Measurements from ENCODE around the gene DCUN1D2.
"Not testable (repeated sequence)": the region's sequence is repeated elsewhere in the genome, so short reads cannot be mapped to it uniquely, and the experiment has no call there.

Gene DCUN1D2

DNA sequence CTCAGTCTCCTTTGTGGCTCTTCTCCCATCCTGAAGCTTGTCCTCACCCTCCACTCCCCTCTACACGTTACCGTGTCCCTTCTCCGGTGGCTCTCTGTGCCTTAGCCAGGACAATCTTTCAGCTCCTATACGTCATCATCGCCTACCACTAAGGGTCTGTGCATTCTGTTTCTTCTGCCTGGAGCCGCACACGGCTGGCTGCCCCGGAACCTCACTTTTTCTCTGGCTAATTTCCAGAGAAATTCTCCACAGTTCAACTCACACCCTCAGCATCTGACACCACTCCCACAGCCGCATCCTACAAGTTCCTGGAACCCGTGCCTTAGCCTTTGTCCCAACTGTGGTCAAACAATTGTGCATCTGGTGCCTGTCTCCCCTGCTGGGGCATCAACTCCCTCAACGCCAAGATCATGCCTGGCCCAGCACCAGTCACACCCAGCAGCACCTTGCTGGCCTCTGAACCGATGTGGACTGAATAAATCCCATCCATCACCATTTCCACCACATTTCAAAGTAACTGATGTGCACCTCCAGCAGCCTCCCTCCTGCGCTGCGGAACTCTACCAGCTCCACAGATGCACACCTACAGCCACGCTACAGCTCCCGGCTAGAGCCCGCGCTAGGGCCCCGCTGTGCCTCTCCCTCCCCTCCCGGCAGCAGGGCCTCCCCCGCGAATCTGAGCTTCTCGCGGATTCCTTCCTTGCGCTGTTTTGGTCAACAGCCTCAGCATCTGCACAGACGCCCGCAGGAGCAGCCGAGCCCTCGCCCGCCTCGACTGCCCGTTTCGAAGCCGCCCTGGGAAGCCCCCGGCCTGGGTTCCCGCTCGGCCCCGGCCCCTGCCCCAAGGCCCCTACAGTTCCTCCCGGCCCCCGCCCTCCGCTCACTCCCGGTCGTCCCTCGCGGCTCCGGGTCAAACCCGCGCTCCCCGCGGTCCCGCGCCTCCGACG, 689 bp downstream of the DCUN1D2 start:
- DNase-seq (ENCODE audit: low read depth) = no peak

DNA sequence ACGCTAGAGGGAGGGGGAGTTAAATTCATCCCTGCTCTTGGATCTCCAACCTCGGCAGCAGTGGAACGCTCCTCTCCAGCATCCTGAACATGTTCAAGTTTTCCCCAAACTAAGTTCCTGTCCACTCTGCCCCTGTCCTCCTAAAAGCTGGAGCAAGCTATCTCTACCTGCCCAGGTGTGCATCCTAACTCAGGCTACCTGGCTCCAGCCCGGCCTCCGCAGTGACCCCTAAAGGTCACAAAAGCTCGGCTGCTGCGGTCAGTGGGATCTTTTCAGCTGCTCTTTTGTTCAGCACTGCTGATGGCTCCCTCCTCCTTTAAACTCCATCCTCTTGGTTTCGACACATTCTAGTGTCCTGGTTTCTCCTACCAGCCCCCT, 1.4 kb downstream of the DCUN1D2 start:
- DNase-seq (ENCODE audit: low read depth) = no peak

DNA sequence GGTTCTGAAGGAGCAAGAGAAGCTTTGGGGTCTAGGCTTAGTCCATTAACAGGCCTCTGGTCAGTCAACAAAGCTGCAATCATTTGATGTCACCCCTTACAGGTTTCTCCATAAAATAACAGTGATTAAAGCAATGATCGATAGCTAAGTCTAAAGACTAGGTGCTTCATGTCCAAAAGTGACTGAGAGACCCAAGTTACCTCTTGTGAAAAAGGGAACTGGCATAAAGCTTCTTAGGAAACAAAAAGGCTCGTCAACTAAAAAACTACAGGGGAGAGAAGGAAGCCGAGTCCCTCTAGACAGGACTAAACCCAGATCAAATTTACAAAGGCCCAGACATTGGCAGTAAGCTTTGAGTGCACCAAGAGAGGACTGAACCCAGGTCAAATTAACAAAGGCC, 2.2 kb downstream of the DCUN1D2 start:
- no peak for DNase-seq (ENCODE audit: low read depth)

DNA sequence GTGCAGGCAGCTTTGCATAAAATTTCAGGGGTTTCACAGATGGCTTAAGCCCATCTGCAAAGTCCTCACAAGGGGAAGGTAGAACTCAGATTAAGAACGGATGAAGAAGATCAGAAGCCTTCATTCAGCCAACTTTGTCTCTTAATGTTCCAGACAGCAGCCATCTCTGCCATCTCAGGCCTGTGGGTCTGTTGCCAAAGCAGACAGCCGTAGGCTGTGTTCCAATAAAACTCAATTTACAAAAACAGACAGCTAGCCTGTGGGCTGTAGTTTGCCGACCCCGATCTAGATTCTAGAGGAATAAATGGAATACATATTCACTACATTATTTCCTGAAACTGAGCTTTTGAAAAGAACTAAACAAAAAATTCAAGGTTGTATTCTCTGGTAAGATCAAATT, 3.8 kb downstream of the DCUN1D2 start:
- no peak for DNase-seq (ENCODE audit: low read depth)

DNA sequence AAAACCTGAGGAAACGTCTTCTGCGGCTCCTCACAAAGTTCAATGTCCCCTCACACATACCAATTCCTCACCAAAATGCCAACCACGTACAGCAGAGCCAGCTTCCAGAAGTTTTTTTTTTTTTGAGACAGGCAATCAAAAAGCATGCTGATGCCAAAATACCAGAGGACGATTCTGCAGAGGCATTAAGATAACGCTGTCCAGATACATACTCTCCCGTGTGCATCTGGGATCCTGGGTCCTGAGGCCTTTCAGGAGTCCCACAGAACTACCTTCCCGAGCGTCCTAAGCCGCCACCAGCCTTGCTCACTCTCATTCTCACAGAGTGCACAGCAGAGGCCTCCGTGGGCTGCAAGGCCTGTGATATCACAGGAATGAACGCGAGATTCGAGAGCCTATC, 5.0 kb downstream of the DCUN1D2 start:
- no peak for DNase-seq (ENCODE audit: low read depth)

DNA sequence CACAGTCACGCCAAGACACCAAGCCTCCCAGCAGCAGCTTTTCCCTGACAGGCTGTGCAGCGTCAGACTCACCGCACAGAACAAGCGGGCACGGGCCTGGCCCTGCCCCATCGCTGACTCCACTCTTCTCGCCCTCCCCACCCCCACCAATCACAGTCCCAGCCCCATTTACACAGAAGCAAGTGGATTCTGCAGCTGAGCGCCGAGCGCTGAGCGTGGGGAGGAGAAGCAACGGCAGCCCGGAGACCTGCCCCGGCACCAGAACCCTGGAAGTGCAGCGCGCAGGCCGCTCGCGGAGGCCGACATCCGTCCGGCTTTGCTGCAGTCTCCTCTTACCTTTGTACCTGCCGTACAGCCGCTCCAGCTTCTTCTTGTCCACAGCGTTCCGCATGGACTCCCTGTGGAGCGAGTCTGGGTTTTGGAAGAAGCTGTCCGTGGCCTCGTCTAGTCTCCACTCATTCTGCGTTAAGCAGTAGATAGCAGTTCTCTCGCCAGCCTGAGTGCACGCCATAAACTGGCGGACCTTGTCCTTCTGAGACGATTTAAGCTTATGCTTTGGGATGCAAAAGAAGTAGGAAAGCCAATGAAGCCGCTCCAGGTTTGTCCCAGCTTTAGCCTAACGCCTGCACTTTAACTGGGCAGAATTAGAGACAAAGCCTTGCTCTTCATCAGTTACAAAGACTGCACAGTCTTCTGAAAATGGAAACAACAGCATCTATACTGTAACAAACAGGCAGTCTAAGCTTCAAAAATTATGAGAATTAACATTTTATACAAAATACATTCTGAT, 6.8 kb downstream of the DCUN1D2 start:
- DNase-seq (ENCODE audit: low read depth) = no peak

DNA sequence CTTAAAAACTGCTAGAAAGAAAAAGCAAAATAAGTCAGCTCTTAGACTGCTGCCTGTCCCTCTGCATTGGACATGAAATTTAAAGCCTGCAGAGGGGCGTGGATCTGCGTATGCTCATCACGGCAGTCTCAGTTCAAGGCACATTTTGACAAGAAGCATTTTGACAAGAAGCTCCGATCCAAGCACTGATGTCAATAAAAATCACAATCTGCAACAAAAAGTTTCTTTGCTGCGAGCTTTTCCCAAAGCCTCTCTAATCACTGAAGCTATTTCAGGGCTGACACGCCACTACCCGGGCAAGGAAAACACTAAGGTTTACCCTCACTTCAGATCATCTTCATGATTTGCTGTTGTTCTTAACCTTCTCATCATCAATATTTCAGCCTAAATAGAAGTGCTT, 7.4 kb downstream of the DCUN1D2 start:
- no peak for DNase-seq (ENCODE audit: low read depth)

DNA sequence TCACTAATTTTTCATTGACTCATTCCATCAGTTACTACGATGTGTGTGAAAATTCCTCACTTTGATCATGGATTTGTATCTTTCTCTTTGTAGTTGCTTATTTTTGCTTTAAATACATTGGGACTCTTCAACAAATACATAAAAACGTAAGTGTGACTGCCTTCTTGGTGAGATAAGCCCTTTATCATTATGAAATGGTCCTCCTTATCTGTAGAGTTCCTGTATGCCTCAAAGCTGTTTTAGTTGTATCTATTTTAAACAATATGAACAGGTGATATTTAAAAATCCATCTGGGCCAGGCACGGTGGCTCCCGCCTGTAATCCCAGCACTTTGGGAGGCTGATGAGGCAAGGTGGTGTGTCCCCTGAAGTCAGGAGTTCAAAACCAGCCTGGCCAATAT, 11.3 kb downstream of the DCUN1D2 start:
- DNase-seq (ENCODE audit: low read depth) = no peak

DNA sequence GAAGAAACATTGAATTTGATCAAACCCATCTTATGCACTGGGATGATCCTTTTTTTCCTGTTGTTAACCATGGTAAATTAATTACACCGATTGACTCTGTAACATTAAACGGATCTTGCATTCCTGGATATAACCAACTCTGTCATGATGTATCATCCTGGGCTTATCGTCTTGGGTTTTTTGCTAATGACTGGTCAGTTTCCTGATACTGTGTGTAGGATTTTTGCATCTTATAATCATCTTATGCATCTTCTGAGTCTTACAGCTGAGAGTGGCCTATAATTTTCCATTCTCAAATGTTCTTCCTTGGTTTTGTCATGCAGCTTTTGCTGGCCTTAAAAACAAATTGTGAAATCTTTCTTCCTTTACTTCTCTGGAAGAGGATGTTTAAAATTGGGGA, 12.8 kb downstream of the DCUN1D2 start:
- no peak for DNase-seq (ENCODE audit: low read depth)

DNA sequence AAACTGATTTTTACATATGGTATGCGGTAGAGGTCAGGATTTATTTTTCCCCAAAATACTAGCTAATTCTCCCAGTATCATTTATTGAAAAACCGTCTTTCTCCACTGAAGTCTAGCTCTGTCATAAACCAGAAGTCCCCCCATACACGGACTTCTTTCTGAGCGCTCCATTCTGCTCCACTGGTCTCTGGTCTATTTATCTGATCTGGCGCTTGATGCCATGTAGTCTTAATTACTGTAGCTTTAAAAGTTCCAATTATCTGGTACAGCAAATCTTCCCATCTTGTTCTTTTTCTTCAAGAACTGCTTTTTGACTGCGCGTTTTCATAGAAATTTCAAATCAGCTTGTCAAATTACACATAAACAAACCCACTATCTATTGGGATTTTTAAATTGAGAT, 13.7 kb downstream of the DCUN1D2 start:
- DNase-seq (ENCODE audit: low read depth) = no peak

DNA sequence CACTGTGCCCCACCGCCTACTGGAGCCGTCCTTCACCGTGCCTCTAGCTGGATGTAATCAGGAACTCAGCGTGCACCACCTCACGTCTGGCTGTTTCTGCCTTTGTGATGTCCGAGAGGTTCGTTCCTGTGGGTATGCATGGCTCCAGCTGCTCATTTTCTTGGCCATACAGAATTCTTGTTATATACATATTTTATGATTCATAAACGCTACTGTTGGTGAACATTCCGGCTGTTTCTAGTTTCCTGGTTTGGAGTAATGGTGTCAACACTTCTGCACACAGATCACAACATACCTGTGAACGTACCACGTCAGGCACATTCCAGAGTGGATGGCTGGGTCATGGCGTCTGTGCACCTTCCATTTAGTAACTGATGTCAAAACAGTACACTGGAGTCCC, 14.6 kb downstream of the DCUN1D2 start:
- no peak for DNase-seq (ENCODE audit: low read depth)

DNA sequence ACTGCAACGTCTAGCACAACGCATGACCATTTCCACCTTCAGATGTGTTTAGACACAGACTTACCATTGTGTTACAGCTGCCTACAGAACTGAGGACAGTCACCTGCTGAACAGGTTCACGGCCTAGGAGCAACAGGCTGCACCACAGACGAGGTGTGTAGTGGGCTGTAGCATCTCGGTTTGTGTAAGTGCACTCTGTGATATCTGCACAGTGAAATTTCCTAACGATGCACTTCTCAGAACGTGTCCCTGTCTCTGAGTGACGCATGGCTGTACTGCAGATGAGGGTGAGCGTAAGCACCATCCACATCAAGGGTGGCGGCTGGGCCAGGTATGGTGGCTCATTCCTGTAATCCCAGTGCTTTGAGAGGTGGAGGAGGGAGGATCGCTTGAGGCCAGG, 15.2 kb downstream of the DCUN1D2 start:
- DNase-seq (ENCODE audit: low read depth) = no peak

DNA sequence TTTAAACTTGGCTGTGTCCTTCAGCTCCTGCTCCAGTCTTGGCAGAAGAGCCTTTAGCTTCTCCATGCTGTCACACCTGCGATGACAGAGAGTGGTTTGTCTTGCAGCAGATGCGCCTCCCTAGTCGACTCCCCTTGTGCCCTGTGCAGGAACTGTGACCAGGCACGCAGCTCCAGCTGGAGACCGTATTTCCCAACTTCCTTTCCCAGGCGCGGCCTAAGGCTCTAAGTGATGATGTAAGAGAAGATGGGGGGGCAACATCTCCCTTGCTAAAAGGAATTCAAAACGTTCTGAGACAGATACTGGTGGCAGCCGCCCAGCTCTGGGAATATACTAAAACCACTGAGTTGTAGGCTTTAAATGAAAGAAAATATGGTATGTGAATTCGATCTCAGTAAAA, 16.3 kb downstream of the DCUN1D2 start:
- DNase-seq (ENCODE audit: low read depth) = no peak

DNA sequence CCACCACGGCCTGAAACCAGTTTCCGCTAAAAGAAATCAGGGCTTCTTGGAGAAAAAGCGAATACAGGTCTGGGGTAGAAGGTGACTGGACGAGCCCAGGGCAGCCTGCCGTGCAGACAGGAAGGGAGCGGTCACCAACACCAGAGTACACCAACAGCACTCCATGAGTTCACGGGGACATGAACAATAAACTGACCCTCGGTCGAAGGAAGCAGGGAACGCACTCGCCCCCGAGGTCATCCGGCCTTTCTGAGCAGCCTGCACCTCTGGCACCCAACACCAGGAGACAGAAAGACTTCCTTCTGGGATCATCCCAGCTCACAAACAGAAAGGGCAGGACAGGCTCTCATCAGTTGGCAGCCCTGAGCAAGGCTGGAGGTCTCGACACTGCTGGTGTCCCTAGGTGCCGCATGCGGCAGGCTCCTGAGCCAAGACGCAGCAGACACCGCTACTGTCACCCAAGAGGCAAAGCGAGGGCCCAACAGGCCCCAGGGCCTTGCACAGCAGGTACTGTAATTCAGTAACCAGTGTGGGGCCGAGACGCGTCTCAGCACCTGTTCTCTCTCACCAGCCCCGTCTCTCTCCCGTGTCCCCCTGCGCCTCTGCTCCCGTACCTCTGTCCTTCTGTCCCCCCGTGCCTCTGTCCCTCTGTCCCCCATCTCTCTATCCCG, 18.0 kb downstream of the DCUN1D2 start:
- DNase-seq (ENCODE audit: low read depth) = no peak

DNA sequence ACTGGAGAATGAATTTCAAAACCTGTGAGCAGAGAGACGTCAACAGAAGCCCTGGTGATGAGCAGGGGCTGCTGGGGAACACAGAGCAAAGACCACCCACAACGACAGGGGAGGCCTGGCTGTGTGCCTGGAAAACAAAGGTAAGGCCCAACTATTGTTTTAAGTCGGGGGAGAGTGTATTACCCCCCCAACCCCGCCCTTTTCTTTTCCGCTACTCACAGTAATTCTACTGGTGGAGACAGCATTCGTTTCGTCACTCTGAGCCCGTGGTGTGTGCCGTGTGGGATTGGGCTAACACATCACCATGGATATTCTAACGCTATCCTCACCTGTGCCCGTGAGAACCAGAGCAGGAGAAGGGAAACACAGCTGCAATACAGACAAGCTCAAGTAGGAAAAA, 18.7 kb downstream of the DCUN1D2 start:
- no peak for DNase-seq (ENCODE audit: low read depth)

DNA sequence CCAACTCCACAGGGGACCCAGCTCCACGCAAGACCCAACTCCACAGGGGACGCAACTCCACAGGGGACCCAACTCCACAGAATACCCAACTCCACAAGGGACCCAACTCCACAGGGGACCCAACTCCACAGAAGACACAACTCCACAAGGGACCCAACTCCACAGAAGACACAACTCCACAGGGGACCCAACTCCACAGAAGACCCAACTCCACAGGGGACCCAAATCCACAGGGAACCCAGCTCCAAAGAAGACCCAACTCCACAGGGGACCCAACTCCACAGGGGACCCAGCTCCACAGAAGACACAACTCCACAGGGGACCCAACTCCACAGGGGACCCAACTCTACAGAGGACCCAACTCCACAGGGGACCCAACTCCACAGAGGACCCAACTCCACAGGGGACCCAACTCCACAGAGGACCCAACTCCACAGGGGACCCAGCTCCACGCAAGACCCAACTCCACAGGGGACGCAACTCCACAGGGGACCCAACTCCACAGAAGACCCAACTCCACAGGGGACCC, 19.8 kb downstream of the DCUN1D2 start:
- not testable (repeated sequence) for DNase-seq (ENCODE audit: low read depth)

DNA sequence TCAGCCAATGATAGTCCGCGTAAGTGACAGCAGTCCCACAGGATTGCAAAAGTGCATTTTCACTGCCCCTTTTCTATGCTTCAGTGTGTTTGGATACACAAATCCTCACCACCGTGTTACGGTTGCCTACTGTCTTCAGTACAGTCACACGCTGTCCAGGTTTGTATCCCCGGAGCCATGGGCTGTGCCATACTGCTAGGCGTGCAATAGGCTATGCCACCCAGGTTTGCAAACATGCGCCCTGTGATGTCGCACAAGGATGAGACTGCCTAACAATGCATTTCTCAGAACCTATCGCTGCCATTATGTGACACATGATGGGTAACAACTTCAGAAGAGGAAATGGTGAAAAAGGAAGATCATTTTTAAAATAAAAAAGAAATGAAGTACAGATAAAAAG, 20.4 kb downstream of the DCUN1D2 start:
- no peak for DNase-seq (ENCODE audit: low read depth)

DNA sequence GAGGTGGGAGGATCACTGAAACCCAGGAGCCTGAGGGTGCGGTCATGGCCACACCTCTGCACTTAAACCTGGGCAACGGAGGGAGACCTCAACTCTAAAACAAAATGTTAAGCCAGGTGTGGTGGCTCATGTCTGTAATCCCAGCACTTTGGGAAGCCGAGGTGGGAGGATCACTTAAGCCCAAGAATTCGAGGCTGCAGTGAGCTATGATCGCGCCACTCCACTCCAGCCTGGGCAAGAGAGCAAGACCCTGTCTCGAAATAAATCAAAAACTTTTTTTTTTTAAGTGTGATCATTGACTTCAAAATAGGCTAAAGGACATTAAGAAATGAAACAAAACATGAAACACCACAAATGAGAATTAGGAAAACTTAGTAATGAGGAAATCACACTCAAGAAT, 20.9 kb downstream of the DCUN1D2 start:
- no peak for DNase-seq (ENCODE audit: low read depth)

DNA sequence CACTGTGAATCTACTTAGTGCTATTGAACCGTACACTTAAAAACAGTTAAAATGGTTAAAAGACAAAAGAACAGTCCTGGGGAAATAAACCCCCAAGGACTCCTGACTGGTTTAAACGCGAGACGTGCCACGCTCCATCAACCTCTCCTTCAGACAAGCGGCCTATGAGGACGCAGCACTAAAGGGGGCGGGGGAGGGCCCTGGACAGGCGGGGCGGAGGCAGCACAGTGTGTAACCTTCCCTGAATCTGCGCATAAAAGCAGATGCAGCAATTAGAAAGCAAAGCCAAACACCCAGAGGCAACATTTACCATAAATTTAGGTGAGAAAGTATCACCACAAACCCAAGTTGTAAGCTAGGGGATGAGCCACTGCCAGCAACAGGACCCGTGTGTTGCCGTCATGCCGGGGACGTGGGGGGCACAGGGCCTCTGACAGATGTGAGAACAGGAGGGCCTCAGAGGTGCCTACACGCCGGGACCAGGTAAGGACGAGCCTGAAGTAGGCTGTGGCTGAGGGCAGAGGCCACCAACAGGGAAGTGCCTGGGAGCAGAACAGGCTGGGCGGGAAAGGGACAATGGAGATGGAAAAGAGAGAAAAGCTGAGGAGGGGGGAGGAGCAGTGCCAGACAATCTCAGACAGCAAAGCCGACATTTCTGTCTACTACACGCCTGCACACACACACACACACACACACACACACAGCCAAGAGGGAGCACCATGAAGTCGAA, 21.9 kb downstream of the DCUN1D2 start:
- DNase-seq (ENCODE audit: low read depth) = no peak

DNA sequence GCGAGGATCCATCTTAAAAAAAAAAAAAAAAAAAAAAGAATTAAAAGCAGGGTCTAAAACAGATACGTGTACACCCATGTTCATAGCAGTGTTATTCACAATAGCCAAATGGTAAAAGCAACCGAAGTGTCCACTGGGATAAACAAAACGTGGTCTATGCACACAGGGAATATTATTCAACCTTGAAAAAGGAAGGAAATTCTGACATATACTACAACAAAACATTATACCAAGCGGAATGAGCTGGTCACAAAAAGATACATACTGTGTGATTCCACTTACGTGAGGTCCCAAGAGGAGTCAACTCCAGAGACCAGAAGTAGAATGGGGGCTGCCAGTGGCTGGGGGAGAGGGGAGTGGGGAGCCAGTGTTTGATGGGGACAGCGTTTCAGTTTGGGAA, 22.5 kb downstream of the DCUN1D2 start:
- no peak for DNase-seq (ENCODE audit: low read depth)

DNA sequence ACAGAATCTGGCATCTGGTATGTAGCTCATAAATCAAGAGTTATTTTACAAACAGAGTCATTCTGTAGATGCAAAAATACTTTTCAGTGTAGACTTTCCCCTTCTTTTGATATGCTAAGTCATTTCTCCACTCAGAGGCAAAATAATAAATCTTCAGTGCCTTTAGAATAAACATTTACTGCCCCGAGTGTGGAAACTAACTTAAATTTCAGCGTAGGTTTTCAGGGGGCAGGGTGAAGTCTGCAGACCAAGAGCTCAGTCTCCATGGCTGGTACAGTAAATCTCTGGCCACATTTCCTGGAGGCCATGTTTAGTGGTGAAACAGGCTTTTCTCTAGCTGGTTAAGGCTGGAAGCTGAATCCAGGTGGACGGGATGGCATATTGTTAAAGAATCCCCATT, 24.1 kb downstream of the DCUN1D2 start:
- DNase-seq (ENCODE audit: low read depth) = no peak

DNA sequence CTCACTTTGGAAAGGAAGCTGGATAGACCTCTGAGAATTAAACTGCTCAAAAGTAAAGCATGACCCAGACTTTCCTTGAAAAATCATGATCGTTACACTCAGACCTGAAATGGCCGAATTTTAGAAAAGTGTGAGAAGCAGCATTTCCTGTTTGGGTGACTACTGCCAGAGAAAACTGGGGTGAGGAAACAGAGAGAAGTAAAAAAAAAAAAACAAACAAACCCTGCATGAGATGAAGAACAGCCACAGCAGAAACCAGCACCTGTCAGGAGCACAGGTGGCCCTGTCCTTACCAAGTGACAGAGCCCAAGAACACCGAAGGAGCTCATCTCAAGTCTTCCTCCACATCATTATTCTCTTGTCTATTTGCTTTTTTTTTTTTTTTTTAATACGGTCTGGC, 25.2 kb downstream of the DCUN1D2 start:
- no peak for DNase-seq (ENCODE audit: low read depth)

All from CMK (cell line).